A549 treated with dexamethasone at 1 μM for 4 hours (cell line): ENCODE measurements around the gene PIP. TPM values are rescaled to one million over a fixed set of nuclear protein-coding genes. Genes with fewer than 3 reads are reported as not detected.

Source experiments
- total RNA-seq: library from RNA; stranded (reverse); fragments of 200-300 nt; extraction: Qiagen RNA extraction; gene quantifications from 5 replicates; pipeline ENCODE4 v1.2.3, GENCODE V29; 2022

The PIP gene, protein sequence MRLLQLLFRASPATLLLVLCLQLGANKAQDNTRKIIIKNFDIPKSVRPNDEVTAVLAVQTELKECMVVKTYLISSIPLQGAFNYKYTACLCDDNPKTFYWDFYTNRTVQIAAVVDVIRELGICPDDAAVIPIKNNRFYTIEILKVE
- 0.19 to 0.32 TPM (median 0.23 TPM) in 3 of 5 replicates, not detected in the others for total RNA-seq

DNA sequence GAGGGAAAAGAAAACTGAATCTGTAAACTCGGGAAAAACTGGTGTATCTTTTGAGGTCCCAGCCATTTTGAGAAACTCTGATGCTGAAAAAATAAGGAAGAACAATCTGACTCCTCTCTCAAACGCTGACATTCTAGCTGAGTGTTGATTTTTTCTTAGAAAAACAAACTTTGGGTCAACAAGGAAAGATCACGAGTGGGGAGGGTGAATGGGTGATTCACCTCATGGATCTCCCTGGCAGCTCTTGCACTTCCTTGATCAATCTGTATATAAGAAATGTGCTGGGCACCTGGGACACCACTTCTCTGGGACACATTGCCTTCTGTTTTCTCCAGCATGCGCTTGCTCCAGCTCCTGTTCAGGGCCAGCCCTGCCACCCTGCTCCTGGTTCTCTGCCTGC, at the start of gene PIP:
TSS of gene PIP (plus strand) at position 297 of the 400 bp plus-strand sequence. CDS start at position 337, 40 bp downstream.

GRCh38 chr7:143183024-143183423, 51.1 kb downstream of the PIP start, which contains the start of gene TAS2R39:
Gene TAS2R39, plus strand, starts transcription at chr7:143183419. Its CDS starts 0 bp downstream, at chr7:143183419.

Other genes with a start within 250 kb of the PIP start
- gene TRPV6, start 246.3 kb upstream of the PIP start, total RNA-seq, result not detected in 5 replicates
- gene TRPV5, start 198.3 kb upstream of the PIP start, total RNA-seq, result not detected in 5 replicates
- gene LLCFC1, start 192.6 kb upstream of the PIP start, total RNA-seq, result not detected in 5 replicates
- gene KEL, start 169.7 kb upstream of the PIP start, total RNA-seq, result 0.05 TPM in 1 of 5 replicates, not detected in the others
- not detected in 5 replicates for gene OR9A2, start 104.9 kb upstream of the PIP start, total RNA-seq
- not detected in 5 replicates for gene OR6V1, start 79.7 kb upstream of the PIP start, total RNA-seq
- not detected in 5 replicates for gene TAS2R39, start 51.3 kb downstream of the PIP start, total RNA-seq
- gene TAS2R40, start 90.0 kb downstream of the PIP start, total RNA-seq, result not detected in 5 replicates
- 112 to 119 TPM (median 113 TPM) in 5 replicates for gene GSTK1, start 131.4 kb downstream of the PIP start, total RNA-seq
- gene TMEM139, start 152.9 kb downstream of the PIP start, total RNA-seq, result 0.63 to 1.0 TPM (median 0.67 TPM) in 5 replicates
- gene CASP2, start 156.3 kb downstream of the PIP start, total RNA-seq, result 20.7 to 24.6 TPM (median 21.4 TPM) in 5 replicates
- 0.03 to 0.06 TPM (median 0.05 TPM) in 3 of 5 replicates, not detected in the others for gene CLCN1, start 184.0 kb downstream of the PIP start, total RNA-seq
- 0.25 to 0.38 TPM (median 0.34 TPM) in 5 replicates for gene FAM131B, start 230.6 kb downstream of the PIP start, total RNA-seq
- 143 to 225 TPM (median 205 TPM) in 5 replicates for gene ZYX, start 249.3 kb downstream of the PIP start, total RNA-seq